COLO829 (cell line): ENCODE results near the gene HEBP2.
A peak's percentile ranks its signal among the peaks of the same experiment; 100 is the strongest.

Experiments used
- DNase-seq: peaks from one replicate; pipeline ENCODE4 v3.0.0; 2012; ENCODE audit warnings: low spot score

HEBP2 gene

GRCh38 chr6:138397128-138398122 is 6.6 kb upstream of the HEBP2 start:
- DNase-seq: no peak

- no peak for DNase-seq
Observed at GRCh38 chr6:138400326-138400725, 3.7 kb upstream of the HEBP2 start.

GRCh38 chr6:138401960-138402837 is 1.8 kb upstream of the HEBP2 start:
- no peak for DNase-seq

- no peak for DNase-seq
Observed at GRCh38 chr6:138402838-138403187, 1.2 kb upstream of the HEBP2 start.

- no peak for DNase-seq
Observed at GRCh38 chr6:138403324-138403800, 661 bp upstream of the HEBP2 start.

- no peak for DNase-seq
Observed at GRCh38 chr6:138404666-138405337, 779 bp downstream of the HEBP2 start.

GRCh38 chr6:138405816-138406413 is 1.9 kb downstream of the HEBP2 start:
- no peak for DNase-seq

GRCh38 chr6:138406443-138406842 is 2.4 kb downstream of the HEBP2 start:
- DNase-seq: no peak

- DNase-seq: no peak
Observed at GRCh38 chr6:138410048-138410735, 6.2 kb downstream of the HEBP2 start.

- DNase-seq: peak; percentile 47
Observed at GRCh38 chr6:138410972-138411880, 7.2 kb downstream of the HEBP2 start.

- no peak for DNase-seq
Observed at GRCh38 chr6:138415125-138415524, 11.1 kb downstream of the HEBP2 start.

- no peak for DNase-seq
Observed at GRCh38 chr6:138416206-138416605, 12.2 kb downstream of the HEBP2 start.

GRCh38 chr6:138417493-138418117 is 13.6 kb downstream of the HEBP2 start:
- DNase-seq: no peak

GRCh38 chr6:138418118-138418742 is 14.2 kb downstream of the HEBP2 start:
- DNase-seq: no peak

- DNase-seq: no peak
Observed at GRCh38 chr6:138419766-138420165, 15.7 kb downstream of the HEBP2 start.

GRCh38 chr6:138420356-138420755 is 16.3 kb downstream of the HEBP2 start:
- DNase-seq: no peak

- DNase-seq: no peak
Observed at GRCh38 chr6:138421089-138421488, 17.1 kb downstream of the HEBP2 start.

GRCh38 chr6:138421608-138422007 is 17.6 kb downstream of the HEBP2 start:
- DNase-seq: no peak

GRCh38 chr6:138422861-138423260 is 18.8 kb downstream of the HEBP2 start:
- no peak for DNase-seq
